IMR-90 (cell line): ENCODE results near the gene RBM48.

Source experiments
- CHD1 ChIP-seq: IDR thresholded peaks from 2 replicates; pipeline ENCODE4 v1.6.1; 2012; ENCODE audit warnings: low read depth, low read length, improper control_type of control experiment
- MAFK ChIP-seq: IDR thresholded peaks from 2 replicates; pipeline ENCODE4 v1.6.1; 2012; ENCODE audit warnings: low read depth, low read length, improper control_type of control experiment
- MAZ ChIP-seq: IDR thresholded peaks from 2 replicates; pipeline ENCODE4 v1.6.1; 2012; ENCODE audit warnings: low read depth, mild to moderate bottlenecking, low read length, improper control_type of control experiment, moderate library complexity, borderline replicate concordance
- MXI1 ChIP-seq: IDR thresholded peaks from 2 replicates; pipeline ENCODE4 v1.6.1; 2012; ENCODE audit warnings: low read depth, mild to moderate bottlenecking, low read length, moderate library complexity, borderline replicate concordance
- POLR2A ChIP-seq: IDR thresholded peaks from 2 replicates; pipeline ENCODE4 v1.6.1; 2012; ENCODE audit warnings: mild to moderate bottlenecking, low read depth, low read length
- RAD21 ChIP-seq: IDR thresholded peaks from 2 replicates; pipeline ENCODE4 v1.6.1; 2012; ENCODE audit warnings: low read length, improper control_type of control experiment
- RFX5 ChIP-seq: IDR thresholded peaks from 2 replicates; pipeline ENCODE4 v1.8.0; 2012; ENCODE audit warnings: low read depth, mild to moderate bottlenecking, low read length, moderate library complexity
- SMC3 ChIP-seq: fragments of 150-350 bp; IDR thresholded peaks from 2 replicates; pipeline ENCODE4 v1.6.1; 2016; ENCODE audit warnings: low read depth, mild to moderate bottlenecking, antibody characterized with exemption, low read length, moderate library complexity
- TF ChIP-seq, protein P1 (sequence below): conservative IDR thresholded peaks from 2 replicates; pipeline ENCODE4 v1.5.1; 2012; ENCODE audit warnings: mild to moderate bottlenecking, low read depth, low read length, improper control_type of control experiment
- TF ChIP-seq, protein P2 (sequence below): fragments of 150-350 bp; IDR thresholded peaks from 2 replicates; pipeline ENCODE4 v1.6.1; 2016; ENCODE audit warnings: low read depth, mild to moderate bottlenecking, low read length, moderate library complexity, borderline replicate concordance
- TF ChIP-seq, protein P3 (sequence below): fragments of 150-350 bp; IDR thresholded peaks from 2 replicates; pipeline ENCODE4 v1.6.1; 2017; ENCODE audit warnings: mild to moderate bottlenecking, antibody characterized with exemption, low read length, low read depth

DNA sequence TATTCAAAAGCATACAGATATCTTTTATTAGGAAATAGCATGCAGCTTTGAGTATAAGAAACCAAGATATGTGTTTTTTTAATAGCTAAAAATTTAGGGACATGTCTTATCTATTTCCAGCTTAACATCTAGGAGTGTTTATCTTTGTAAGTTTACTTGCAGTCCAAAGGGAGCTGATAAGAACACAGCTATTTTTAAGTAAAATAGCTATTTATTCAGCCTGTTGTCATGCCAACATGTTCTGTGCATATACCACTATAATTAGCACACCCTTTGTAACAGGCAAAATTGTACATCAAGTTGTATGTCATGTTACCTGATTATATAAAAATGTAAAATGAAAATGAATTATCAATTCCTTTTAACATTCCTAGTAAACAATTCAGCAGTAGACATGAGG, 32.0 kb downstream of the RBM48 start:
- TF ChIP-seq MXI1 (no peak), POLR2A (no peak), SMC3 (no peak), MAZ (no peak), RFX5 (no peak), RAD21 (no peak), MAFK (no peak), CHD1 (no peak)
- TF ChIP-seq, protein P1, sequence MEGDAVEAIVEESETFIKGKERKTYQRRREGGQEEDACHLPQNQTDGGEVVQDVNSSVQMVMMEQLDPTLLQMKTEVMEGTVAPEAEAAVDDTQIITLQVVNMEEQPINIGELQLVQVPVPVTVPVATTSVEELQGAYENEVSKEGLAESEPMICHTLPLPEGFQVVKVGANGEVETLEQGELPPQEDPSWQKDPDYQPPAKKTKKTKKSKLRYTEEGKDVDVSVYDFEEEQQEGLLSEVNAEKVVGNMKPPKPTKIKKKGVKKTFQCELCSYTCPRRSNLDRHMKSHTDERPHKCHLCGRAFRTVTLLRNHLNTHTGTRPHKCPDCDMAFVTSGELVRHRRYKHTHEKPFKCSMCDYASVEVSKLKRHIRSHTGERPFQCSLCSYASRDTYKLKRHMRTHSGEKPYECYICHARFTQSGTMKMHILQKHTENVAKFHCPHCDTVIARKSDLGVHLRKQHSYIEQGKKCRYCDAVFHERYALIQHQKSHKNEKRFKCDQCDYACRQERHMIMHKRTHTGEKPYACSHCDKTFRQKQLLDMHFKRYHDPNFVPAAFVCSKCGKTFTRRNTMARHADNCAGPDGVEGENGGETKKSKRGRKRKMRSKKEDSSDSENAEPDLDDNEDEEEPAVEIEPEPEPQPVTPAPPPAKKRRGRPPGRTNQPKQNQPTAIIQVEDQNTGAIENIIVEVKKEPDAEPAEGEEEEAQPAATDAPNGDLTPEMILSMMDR = no peak
- TF ChIP-seq, protein P2, sequence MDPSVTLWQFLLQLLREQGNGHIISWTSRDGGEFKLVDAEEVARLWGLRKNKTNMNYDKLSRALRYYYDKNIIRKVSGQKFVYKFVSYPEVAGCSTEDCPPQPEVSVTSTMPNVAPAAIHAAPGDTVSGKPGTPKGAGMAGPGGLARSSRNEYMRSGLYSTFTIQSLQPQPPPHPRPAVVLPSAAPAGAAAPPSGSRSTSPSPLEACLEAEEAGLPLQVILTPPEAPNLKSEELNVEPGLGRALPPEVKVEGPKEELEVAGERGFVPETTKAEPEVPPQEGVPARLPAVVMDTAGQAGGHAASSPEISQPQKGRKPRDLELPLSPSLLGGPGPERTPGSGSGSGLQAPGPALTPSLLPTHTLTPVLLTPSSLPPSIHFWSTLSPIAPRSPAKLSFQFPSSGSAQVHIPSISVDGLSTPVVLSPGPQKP = no peak
- TF ChIP-seq, protein P3, sequence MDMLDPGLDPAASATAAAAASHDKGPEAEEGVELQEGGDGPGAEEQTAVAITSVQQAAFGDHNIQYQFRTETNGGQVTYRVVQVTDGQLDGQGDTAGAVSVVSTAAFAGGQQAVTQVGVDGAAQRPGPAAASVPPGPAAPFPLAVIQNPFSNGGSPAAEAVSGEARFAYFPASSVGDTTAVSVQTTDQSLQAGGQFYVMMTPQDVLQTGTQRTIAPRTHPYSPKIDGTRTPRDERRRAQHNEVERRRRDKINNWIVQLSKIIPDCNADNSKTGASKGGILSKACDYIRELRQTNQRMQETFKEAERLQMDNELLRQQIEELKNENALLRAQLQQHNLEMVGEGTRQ = no peak
